Calu3 (cell line): Measurements from ENCODE around the gene UNC119B. TPM values are rescaled to one million over a fixed set of nuclear protein-coding genes. Genes with fewer than 3 reads are reported as not detected.

Experiments used
- BruUV-seq: library from RNA; stranded (reverse); fragments of 400-500 nt; replicated peaks from 2 replicates; lab custom pipeline; 2021; lab: Mats Ljungman, UMichigan
- CTCF ChIA-PET: fragments of 300-600 bp; sonication (Branson Sonifier 250); formaldehyde crosslinking; loops from one replicate; lab custom pipeline; 2022; ENCODE audit warnings: antibody characterized with exemption; lab: Charles Lee
- DNase-seq: peaks from one replicate; pipeline ENCODE4 v3.0.0; 2022
- H3K27ac Mint-ChIP-seq: one replicate; pipeline ENCODE4 v1.8.0; 2022; ENCODE audit warnings: mixed read lengths; ENCODE audit not compliant: unreplicated experiment
- H3K27me3 Mint-ChIP-seq: one replicate; pipeline ENCODE4 v1.8.0; 2022; ENCODE audit warnings: mixed read lengths; ENCODE audit not compliant: unreplicated experiment
- H3K36me3 Mint-ChIP-seq: one replicate; pipeline ENCODE4 v1.8.0; 2022; ENCODE audit warnings: mild to moderate bottlenecking, moderate library complexity, mixed read lengths; ENCODE audit not compliant: insufficient read depth, unreplicated experiment
- H3K4me1 Mint-ChIP-seq: one replicate; pipeline ENCODE4 v1.8.0; 2022; ENCODE audit warnings: mild to moderate bottlenecking, low read depth, mixed read lengths; ENCODE audit not compliant: unreplicated experiment
- H3K4me3 Mint-ChIP-seq: one replicate; pipeline ENCODE4 v1.8.0; 2022; ENCODE audit warnings: mild to moderate bottlenecking, low read depth, moderate library complexity, mixed read lengths; ENCODE audit not compliant: unreplicated experiment
- H3K9me3 Mint-ChIP-seq: one replicate; pipeline ENCODE4 v1.8.0; 2022; ENCODE audit warnings: low read depth, mixed read lengths; ENCODE audit not compliant: unreplicated experiment
- CTCF ChIP-seq: fragments of 200-600 bp; IDR thresholded peaks from one replicate; pipeline ENCODE4 v1.8.0; 2022; ENCODE audit warnings: antibody characterized with exemption; ENCODE audit not compliant: unreplicated experiment
- intact Hi-C: fragments of 100-400 bp; cut with micrococcal nuclease; formaldehyde crosslinking; loops from one replicate; pipeline ENCODE4 v1.10.0; 2022; ENCODE audit not compliant: unreplicated experiment
- total RNA-seq: library from RNA; stranded (reverse); gene quantifications from 2 replicates; pipeline ENCODE4 v1.2.3, GENCODE V29; 2022

The UNC119B gene
- total RNA-seq, 1 experiment from 2014 or later = 33.5 TPM

- Mint-ChIP-seq H3K4me3 (no peak overlapping the region), H3K9me3 (no peaks in the 10 kb centered on the region), H3K27me3 (no peaks in the 10 kb centered on the region), H3K27ac (no peak overlapping the region), H3K36me3 (peaks cover 52% of the 10 kb centered on the region), H3K4me1 (peaks cover 8% of the 10 kb centered on the region)
- TF ChIP-seq CTCF = no peak
- CTCF ChIA-PET = no interaction called here
- no peak for DNase-seq
- intact Hi-C loops = no loop called here
- BruUV-seq = no TSS peak
Measured at GRCh38 chr12:120705618-120706017, 4.6 kb upstream of the UNC119B start.

- BruUV-seq = no TSS peak
- H3K27me3 Mint-ChIP-seq = no peaks in the 10 kb centered on the region
- no peak overlapping the region for H3K4me3 Mint-ChIP-seq
- DNase-seq = no peak
- CTCF ChIA-PET = interaction anchor here (0.7 kb wide), 1 partner anchor 192 kb away, joined by 5 read pairs; no protein-coding TSS in a partner anchor
- no peaks in the 10 kb centered on the region for H3K9me3 Mint-ChIP-seq
- TF ChIP-seq CTCF = no peak
- peaks cover 52% of the 10 kb centered on the region for H3K36me3 Mint-ChIP-seq
- H3K4me1 Mint-ChIP-seq = peaks cover 9% of the 10 kb centered on the region
- intact Hi-C loops = no loop called here
- H3K27ac Mint-ChIP-seq = no peak overlapping the region
Measured at GRCh38 chr12:120706029-120706428, 4.2 kb upstream of the UNC119B start.

- intact Hi-C loops = no loop called here
- H3K27me3 Mint-ChIP-seq = no peaks in the 10 kb centered on the region
- H3K4me3 Mint-ChIP-seq = no peak overlapping the region
- no peaks in the 10 kb centered on the region for H3K9me3 Mint-ChIP-seq
- H3K27ac Mint-ChIP-seq = no peak overlapping the region
- CTCF ChIA-PET = no interaction called here
- peaks cover 43% of the 10 kb centered on the region for H3K36me3 Mint-ChIP-seq
- DNase-seq = no peak
- no peak for TF ChIP-seq CTCF
- peaks cover 30% of the 10 kb centered on the region for H3K4me1 Mint-ChIP-seq
- BruUV-seq = no TSS peak
Measured at GRCh38 chr12:120708651-120709050, 1.6 kb upstream of the UNC119B start.

GRCh38 chr12:120710805-120711296 lies 593 bp downstream of the UNC119B start:
- intact Hi-C loops = loop anchor here (2.0 kb wide), 1 partner anchor 22 kb away; no protein-coding TSS in a partner anchor
- no peaks in the 10 kb centered on the region for H3K9me3 Mint-ChIP-seq
- H3K4me3 Mint-ChIP-seq = peak overlapping the region; percentile 94
- TF ChIP-seq CTCF = no peak
- H3K36me3 Mint-ChIP-seq = peaks cover 42% of the 10 kb centered on the region
- H3K4me1 Mint-ChIP-seq = peaks cover 35% of the 10 kb centered on the region
- no peaks in the 10 kb centered on the region for H3K27me3 Mint-ChIP-seq
- peak; percentile 53 for DNase-seq
- CTCF ChIA-PET = interaction anchor here (2.0 kb wide), 1 partner anchor 62 kb away, joined by 6 read pairs; no protein-coding TSS in a partner anchor
- H3K27ac Mint-ChIP-seq = peak overlapping the region; percentile 85
- no TSS peak for BruUV-seq
